B cell (primary cell): ENCODE results near the gene PATZ1.

Experiments
- EZH2 ChIP-seq: IDR thresholded peaks from 2 replicates; pipeline ENCODE4 v1.6.1; 2012; ENCODE audit warnings: borderline replicate concordance, low read depth, mild to moderate bottlenecking, moderate library complexity, low read length; ENCODE audit not compliant: insufficient read depth, poor library complexity, severe bottlenecking
- TF ChIP-seq, protein P1 (sequence below): fragments of 200-600 bp; IDR thresholded peaks from one replicate; pipeline ENCODE4 v1.8.0; 2022; ENCODE audit warnings: antibody characterized with exemption, mild to moderate bottlenecking

DNA sequence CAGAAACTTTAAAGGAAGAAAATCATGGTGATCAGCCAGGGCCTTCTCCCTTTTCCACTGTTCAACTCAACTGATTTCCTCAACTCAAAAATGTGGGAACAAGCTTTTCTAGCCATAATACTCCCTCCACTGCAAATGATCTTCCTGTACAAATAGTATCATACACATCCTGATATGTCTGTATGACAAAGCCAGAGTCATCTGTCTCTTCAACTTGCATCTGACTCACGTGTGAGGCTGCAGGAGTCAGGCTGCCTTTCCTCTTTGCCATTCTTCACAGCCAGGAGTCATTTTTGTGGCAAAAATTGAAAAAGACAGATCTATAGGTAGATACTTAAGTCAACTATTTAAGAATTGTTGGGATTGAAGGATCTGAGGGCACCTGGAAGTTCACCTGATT, 13.3 kb downstream of the PATZ1 start:
- TF ChIP-seq, protein P1, sequence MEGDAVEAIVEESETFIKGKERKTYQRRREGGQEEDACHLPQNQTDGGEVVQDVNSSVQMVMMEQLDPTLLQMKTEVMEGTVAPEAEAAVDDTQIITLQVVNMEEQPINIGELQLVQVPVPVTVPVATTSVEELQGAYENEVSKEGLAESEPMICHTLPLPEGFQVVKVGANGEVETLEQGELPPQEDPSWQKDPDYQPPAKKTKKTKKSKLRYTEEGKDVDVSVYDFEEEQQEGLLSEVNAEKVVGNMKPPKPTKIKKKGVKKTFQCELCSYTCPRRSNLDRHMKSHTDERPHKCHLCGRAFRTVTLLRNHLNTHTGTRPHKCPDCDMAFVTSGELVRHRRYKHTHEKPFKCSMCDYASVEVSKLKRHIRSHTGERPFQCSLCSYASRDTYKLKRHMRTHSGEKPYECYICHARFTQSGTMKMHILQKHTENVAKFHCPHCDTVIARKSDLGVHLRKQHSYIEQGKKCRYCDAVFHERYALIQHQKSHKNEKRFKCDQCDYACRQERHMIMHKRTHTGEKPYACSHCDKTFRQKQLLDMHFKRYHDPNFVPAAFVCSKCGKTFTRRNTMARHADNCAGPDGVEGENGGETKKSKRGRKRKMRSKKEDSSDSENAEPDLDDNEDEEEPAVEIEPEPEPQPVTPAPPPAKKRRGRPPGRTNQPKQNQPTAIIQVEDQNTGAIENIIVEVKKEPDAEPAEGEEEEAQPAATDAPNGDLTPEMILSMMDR, result no peak
- TF ChIP-seq EZH2, result no peak
